Measurements from ENCODE around the gene HORMAD1. TPM values are rescaled to one million over a fixed set of nuclear protein-coding genes. Genes with fewer than 3 reads are reported as not detected.

The HORMAD1 gene
- total and polyA plus RNA-seq, 2 of the 13 experiments (the other 11 are each of a cell fraction or from before 2014, with no cell fraction given), result not detected

- Histone ChIP-seq H3K9ac (ENCODE audit: insufficient read depth, low read depth, low read length) (no peak overlapping the region), H3K4me1 (ENCODE audit: insufficient read depth, low read length) (peaks cover 22% of the 10 kb centered on the region), H3K27ac (ENCODE audit: extremely low read length, insufficient read depth, low read length) (no peak overlapping the region), H2AFZ (ENCODE audit: low read length) (no peak overlapping the region), H3K9me3 (ENCODE audit: low read length) (peaks cover 6% of the 10 kb centered on the region; the same call in 1 of the 2 replicates), H3K27me3 (ENCODE audit: control insufficient read depth in 1 of 2, insufficient read depth in 2 of 2, low read length in 2 of 2) (no peaks in the 10 kb centered on the region), H3K79me2 (ENCODE audit: insufficient read depth, low read length) (no peaks in the 10 kb centered on the region), H3K4me3 (replicated peaks in 1 of 3; ENCODE audit: insufficient read depth in 1 of 3, low read depth in 2 of 3, low read length in 3 of 3) (no peak overlapping the region), H4K20me1 (ENCODE audit: insufficient read depth, low read length) (no peaks in the 10 kb centered on the region), H3K4me2 (ENCODE audit: low read depth, low read length) (no peak overlapping the region), H3K36me3 (replicated peaks in 1 of 2; ENCODE audit: control insufficient read depth in 1 of 2, insufficient read depth in 2 of 2, low read length in 2 of 2) (no peaks in the 10 kb centered on the region)
- BruUV-seq (replicated peaks), result no TSS peak
- TF ChIP-seq BORCS8-MEF2B (CRISPR knock-in tag; IDR thresholded peaks at IDR 0.05) (no peak), MXI1 (IDR thresholded peaks at IDR 0.05; ENCODE audit: borderline replicate concordance, low read depth, low read length) (no peak), ZNF788 (CRISPR knock-in tag; IDR thresholded peaks at IDR 0.05; ENCODE audit: borderline replicate concordance) (no peak), ZNF790 (CRISPR knock-in tag; IDR thresholded peaks at IDR 0.05; ENCODE audit: borderline replicate concordance) (no peak), ZNF567 (CRISPR knock-in tag; IDR thresholded peaks at IDR 0.05; ENCODE audit: borderline replicate concordance) (no peak), ZBTB20 (CRISPR knock-in tag; IDR thresholded peaks at IDR 0.05; ENCODE audit: borderline replicate concordance, low read depth) (no peak), ZNF280B (CRISPR knock-in tag; IDR thresholded peaks at IDR 0.05; ENCODE audit: borderline replicate concordance) (no peak)
- in situ Hi-C loops (cut with HindIII; ENCODE audit: extremely low pct_ligation_motif_present, low pct_unique_long_range_greater_than_20kb), result no loop called here
- ChIA-PET CTCF (ENCODE audit: low intra/inter-chr PET ratio, low total read pairs) (no interaction called here), POLR2A (no interaction called here)
- DNase-seq (ENCODE audit: low spot score) (no peak), FAIRE-seq (no peak), ATAC-seq (no peak)
- 93% methylated on average over 2 of the region's 2 CpGs for WGBS (ENCODE audit: low lambda C conversion rate)
- intact Hi-C loops (cut with micrococcal nuclease; ENCODE audit: unreplicated experiment), result loop anchor here (10.0 kb wide), 1 partner anchor 48 kb away; no protein-coding TSS in a partner anchor
Measured at GRCh38 chr1:150762552-150762951, 41.9 kb upstream of the HORMAD1 start.

GRCh38 chr1:150761801-150762200, 41.1 kb upstream of the HORMAD1 start:
- Histone ChIP-seq H3K4me2 (ENCODE audit: low read depth, low read length) (no peak overlapping the region), H3K4me3 (replicated peaks in 1 of 3; ENCODE audit: insufficient read depth in 1 of 3, low read depth in 2 of 3, low read length in 3 of 3) (no peak overlapping the region), H2AFZ (ENCODE audit: low read length) (no peak overlapping the region), H3K27me3 (ENCODE audit: control insufficient read depth in 1 of 2, insufficient read depth in 2 of 2, low read length in 2 of 2) (no peaks in the 10 kb centered on the region), H3K9me3 (ENCODE audit: low read length) (peaks cover 6% of the 10 kb centered on the region; the same call in 1 of the 2 replicates), H3K4me1 (ENCODE audit: insufficient read depth, low read length) (peaks cover 19% of the 10 kb centered on the region), H3K27ac (ENCODE audit: extremely low read length, insufficient read depth, low read length) (no peak overlapping the region), H4K20me1 (ENCODE audit: insufficient read depth, low read length) (no peaks in the 10 kb centered on the region), H3K9ac (ENCODE audit: insufficient read depth, low read depth, low read length) (no peak overlapping the region), H3K79me2 (ENCODE audit: insufficient read depth, low read length) (no peaks in the 10 kb centered on the region), H3K36me3 (replicated peaks in 1 of 2; ENCODE audit: control insufficient read depth in 1 of 2, insufficient read depth in 2 of 2, low read length in 2 of 2) (no peaks in the 10 kb centered on the region)
- ATAC-seq (no peak), DNase-seq (ENCODE audit: low spot score) (no peak), FAIRE-seq (no peak)
- TF ChIP-seq CHD2 (IDR thresholded peaks at IDR 0.05; ENCODE audit: low read depth, low read length), result no peak
- ChIA-PET POLR2A (no interaction called here), CTCF (ENCODE audit: low intra/inter-chr PET ratio, low total read pairs) (no interaction called here)
- intact Hi-C loops (cut with micrococcal nuclease; ENCODE audit: unreplicated experiment), result loop anchor here (10.0 kb wide), 1 partner anchor 47 kb away; no protein-coding TSS in a partner anchor
- WGBS (ENCODE audit: low lambda C conversion rate), result 94% methylated on average over 1 of the region's 1 CpG
- no TSS peak for BruUV-seq (replicated peaks)
- in situ Hi-C loops (cut with HindIII; ENCODE audit: extremely low pct_ligation_motif_present, low pct_unique_long_range_greater_than_20kb), result no loop called here

Measured in HepG2 (cell line).